NCI-H2196 treated with DMSO at 0.1 percent for 48 hours (cell line): ENCODE data around the gene COLEC12.

ENCODE experiments used
- DNase-seq: peaks from one replicate; lab custom pipeline; 2025; ENCODE audit not compliant: unreplicated experiment; lab: John Stamatoyannopoulos, UW

COLEC12 gene

DNA sequence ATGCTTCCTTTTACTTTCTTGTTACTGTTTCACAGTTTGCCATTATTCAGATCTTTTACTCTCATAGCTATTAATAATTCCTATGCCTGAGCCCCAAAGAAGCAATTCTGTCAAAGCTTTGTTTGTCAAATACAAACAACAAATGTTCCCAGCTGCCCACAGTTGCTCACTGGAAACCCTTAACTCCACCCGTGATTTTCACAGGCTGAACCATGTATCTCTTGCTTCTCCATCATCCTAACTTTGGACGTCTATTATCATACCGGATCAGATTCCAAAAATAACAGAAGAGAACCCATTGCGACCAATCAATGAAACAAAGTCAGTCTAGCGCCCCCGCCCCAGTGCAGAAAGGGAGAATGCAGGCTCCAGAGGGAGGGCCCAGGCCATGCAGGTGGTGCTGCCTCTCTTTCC, 24.2 kb downstream of the COLEC12 start:
- DNase-seq, result no peak

DNA sequence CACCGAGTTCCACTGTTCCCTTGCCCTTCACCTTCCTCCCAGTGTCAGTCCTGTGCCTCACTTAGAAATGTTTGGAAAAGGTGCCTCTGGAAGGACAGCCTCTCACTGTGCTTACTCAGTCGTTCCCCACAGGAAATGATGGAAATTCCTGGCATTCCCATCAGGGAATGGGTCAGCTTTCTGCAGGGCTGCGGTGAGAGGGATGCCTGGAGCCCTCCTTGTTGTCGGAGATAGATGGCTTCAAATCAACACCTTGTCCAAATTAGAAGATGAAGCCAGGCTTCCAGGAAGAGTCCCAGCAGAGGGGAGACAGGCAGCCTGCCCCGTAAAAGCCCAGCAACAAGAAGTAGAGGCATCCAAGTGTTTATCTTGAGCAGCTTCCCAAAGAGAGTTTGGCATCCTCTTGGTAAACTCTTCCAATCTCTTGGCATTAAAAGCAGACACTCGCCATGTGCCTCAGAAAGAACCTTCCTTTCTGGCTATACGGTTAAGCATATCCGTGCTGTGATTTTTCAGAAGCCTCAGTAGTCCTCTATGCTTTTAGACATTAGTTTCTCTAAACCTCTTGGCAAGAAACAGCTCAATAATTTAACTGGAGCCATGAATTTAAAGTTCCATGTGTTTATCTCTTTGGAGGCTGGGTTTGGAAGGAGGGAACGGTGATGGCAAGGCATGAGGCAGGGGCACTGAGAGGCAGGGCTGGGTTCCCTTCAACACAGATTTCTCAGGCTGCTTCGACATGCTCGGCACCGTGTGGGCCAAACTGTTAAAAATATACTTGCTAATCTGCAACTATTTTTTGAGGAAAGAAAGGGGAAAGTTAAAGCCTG, 25.1 kb downstream of the COLEC12 start:
- no peak for DNase-seq

DNA sequence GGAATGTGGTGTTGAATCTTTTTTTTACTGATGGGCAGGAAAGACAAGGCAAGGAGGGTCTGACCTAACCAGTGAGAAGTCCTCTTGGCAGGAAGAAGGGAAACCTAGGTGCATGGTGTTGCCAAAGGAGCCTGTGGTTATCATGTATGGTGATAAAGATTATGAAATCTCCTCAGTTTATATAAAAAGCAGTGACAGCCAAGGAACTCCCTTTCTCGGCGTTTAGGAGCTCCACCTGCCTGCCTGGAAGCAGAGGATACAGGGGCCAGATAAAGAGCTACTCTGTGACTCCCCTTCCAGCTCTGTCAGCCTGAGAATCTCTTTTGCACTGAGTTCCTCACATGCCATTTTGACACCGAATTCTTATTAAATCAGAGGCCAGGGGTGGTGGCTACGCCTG, 26.1 kb downstream of the COLEC12 start:
- no peak for DNase-seq

DNA sequence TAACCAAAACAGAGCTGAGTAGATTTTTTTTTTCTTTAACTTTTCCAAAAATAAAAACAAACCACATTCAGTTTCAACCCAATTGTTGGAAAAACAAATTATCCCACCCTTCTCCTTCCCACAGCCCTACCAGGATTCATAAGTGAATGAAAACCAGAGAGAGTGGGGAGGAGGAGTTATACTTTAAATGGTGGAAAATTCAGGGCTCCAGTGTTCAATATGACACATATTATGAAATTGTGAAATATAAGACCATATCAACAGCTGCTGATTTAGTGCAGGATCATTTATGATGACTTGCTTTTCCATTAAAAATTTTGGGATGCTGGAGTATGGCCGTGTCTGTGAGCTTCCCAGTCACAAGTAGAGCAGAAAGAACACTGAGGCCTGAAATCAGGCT, 26.7 kb downstream of the COLEC12 start:
- DNase-seq, result no peak

DNA sequence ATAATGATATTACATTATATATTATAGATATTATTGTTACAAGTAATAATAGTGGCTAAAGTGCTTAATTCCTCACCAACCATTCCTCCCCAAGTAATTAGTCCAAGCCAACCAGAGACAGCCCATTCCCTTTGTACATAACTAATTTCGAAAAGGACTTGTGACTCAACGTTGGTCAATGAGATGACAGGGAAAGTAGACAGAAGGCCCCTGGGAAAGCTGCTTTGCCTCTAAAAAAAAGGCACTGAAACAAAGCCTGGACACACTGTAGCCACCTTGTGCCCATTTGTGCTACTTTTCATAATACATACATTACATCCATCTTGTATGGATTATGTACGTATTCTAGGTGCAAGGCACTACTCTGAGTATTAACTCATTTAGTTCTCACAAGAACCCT, 28.8 kb downstream of the COLEC12 start:
- no peak for DNase-seq

DNA sequence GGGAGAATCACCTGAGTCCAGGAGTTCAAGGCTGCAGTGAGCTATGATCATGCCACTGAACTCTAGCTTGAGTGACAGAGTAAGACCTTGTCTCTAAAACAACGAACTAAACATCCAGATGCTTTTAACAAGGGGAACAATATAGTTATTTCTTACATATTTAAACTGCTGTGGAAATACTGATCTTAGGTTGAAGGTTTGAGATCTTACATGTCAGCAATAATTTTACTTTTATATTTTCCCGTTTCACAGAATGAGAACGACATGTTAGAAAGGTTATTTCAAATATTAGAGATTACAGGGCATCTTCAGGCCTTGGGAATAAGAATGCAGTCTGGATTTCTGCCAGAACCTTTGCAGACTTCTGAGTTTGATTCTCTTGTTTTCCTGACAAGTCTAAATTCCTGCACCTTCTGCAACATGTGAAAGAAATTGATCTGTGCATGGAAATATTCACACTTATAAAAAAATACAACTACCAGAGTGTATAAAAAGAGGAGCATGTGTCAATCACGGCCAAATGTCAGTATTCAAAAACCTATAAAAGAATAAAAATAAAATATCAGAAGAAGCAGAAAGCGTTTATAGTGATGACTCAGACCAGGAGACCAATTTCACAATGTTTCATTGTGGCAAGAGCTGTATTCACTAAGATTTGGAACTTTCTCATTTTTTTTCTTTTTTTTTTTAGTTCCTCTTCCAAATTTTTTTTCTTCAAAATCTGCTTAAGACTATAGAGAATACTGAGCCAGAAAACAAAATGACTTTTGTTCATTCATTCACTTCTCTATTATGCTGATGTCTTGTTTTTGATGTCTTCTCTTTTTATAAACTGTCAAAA, 29.6 kb downstream of the COLEC12 start:
- DNase-seq, result no peak

DNA sequence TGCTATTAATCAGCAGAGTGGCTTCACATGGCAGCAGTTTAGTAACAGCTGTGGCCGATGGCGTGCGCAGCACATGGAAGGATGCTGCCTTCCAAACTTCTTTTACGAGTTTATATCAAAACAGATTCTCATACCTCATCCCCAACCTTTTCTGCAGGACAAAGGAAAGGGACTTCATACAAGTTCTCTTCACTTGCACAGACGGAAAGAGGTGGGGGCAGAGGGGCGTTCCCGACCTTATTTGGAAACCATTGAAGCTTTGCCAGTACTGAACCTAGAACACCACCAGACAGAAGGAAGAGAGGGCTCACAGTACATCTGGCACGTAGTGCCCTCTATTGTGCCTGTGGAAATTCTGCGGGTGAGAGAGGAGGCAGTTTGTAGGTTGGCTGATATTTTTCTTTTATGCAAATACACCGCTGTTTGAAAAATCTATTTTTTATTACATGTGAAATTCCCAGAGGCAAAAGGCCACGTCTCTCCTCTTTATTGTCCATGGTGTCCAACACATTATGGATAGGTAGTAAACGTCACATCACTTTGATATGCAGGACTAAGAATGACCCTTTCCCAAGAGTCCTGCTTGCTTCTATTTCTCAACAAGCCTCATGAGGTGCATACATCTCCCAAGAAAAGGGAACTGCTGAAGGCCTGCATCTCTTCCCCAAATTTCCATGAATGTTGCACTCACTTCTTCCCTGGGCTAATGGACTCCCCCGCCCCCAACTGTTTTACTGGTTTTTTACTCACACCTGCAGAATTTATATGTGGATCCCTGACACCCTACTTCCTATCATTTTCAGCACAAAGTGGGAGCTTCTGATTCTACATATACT, 31.3 kb downstream of the COLEC12 start:
- no peak for DNase-seq

DNA sequence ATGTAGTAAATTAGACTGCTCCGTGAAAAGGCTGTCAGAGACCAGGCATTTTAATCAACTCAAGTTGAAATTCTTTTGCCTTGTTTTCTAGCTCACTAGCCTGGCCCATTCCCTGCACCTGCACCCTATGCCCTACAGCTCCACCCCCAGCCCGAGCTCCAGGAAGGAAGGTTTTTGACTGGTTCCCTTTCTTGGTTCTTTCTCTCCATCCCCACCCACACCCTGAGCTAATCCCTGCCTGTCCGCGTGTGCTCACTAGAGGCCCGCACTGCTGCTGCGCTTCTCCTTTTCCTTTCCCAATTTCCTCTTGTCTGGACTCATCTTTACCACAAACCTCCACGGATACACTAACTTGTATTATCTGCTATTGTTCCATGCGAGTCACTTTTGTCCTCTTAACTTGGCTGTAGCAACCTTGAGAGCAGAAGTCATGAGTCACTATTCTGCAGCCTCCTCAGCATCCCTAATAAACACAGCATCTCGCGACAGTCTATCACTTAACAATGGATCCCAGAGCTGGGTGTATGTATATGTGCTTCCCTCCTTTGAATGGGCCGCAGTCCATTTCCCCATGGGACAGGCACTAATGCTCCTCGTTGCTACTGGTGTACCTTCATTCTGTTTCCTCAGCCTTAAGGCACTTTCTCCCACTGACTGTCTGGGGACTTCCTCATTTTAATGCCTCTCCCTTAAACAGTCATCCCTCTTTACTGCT, 36.5 kb downstream of the COLEC12 start:
- no peak for DNase-seq

DNA sequence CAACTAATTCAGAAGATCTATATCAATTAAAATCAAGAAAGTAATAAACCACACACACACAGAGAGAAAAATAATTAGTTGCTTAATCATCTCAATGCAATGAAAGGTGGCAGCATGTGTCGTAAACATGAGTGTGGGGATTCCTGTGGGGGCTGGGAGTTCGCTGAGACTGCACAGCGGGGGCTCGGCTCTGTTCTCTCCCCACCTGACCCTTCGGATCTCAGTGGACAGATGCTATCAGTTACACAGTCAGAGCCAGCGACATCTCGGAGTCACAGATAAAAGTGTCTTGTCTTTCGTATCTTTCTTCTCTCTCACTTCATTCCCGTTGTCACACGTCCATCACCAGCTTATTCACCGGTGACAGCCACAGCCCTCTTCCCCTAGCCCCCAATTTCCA, 37.1 kb downstream of the COLEC12 start:
- DNase-seq, result no peak

DNA sequence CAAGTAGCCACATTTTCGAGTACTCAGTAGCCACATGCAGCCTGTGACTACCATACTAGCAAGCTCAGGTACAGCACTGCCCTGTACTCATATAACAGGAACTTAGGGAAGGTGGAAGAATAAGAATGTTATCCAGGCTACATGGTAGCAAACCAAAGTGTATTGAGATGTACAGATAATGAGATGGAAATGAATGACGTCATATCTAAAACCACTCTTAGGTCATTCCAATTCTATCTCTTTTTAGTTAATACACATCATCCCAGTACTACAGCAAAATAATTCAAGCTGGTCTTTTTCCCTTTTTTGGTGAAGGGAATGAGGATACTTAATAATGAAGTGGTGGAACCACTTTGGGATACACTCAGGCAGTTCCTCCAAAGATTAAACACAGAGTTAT, 38.7 kb downstream of the COLEC12 start:
- no peak for DNase-seq

DNA sequence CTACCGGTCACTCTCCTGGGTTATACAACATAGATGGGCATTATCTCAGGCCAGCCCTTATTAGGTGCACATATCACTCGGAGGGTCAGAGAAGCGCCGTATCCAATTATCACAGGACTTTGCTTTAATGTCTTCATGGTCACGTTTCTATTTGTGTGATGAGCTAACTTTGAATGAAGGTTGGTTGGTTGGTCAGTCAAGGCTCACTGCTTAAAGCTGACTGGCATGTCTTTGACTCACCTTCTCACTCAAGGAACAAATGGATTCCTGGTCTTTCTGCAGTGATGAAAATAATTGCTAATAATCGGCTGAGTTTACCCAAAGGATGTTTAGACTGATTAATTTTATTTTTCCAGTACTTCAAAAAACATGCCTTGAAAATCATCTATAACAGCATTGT, 39.7 kb downstream of the COLEC12 start:
- no peak for DNase-seq

DNA sequence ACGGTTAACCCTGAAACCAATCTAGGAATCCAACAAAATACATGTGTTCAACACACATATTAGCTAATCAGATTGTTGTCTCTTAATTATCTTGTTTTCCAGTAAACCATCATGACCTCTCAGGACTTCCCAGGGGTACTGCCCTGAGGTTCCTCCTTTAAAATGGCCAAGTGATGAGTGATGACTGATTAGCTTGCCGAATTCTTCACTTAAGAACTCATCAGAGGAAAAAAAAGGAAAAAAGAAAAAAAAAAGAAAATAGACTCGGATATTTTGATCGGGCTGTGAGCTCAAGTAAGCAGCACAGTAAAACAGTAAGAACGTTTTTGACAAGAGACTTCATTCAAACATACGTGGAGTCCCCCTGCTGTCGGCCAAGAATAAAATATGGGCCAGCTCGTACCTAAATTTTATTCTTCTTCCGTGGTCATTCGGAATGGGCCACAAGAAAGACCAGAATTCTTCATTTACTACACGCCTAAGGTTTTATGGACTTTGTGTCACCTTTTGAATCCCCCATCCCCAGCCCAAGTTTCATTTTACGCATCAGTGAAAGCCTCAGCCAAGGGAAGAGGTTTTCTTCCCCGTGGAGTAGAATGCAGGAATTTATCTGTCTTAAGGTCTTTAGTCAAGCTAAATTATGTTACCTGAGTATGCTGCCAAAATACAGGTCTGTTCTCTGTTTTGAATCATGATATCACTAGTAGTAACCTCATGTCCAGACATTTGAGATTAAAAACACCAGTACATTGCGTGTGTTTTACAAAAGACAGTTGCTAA, 40.5 kb downstream of the COLEC12 start:
- no peak for DNase-seq

DNA sequence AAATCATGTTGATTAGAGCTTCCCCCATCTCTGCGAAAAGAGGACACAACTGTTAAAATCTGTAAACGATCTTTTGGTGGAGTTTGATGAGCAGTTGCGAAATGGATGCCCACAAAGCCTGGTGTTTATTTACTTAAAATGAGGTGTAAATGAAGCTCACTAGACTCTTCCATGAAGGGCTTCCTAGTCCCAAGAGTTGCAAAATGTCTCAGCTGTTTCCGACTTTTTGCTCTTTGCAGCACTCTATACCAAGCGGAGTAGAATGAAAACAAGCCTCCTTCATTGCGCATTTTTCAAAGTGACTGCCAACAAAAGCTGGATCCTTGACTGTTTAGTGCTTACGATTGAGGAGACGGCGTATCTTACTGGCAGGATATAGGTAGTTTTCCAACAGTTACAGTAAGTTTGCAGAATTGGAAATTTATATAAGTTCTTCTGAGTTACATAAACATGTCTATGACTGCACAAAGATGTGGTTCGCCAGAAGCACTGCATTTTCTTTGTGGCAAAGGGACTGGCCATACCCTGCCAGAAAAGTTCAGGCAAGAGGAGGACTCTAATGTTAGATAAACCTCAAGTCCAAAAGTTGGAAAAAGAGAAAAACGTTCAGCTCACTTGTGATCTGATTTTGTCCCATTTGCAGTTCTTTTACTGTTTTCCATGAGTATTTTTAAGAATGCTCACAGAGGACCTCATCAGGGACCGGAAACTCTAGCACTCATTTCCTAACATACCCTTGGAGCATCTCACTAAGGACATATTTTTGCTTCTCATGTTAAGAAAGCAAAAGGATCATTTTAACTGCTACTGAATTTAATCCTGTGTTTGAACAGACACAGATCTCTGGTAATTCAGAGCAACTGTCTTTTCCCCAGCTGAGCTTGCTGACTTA, 42.7 kb downstream of the COLEC12 start:
- DNase-seq, result no peak

DNA sequence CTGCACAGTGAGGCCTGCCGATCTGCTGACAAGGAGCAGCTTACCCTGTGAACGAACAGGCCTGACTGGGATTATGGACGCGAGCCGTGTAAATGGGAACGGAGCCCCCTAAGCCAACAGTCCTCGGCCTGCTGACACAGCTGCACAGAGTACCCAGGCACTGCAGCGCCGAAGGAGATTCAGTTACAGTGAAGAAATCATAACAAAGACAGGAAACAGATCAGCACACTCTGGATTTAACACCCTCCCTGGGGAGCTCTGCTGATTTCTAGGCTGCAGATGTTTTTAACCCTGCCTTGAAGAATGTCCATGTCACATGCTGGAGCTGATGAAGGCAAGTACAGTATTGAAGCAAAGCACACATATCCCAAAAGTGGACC, 43.4 kb downstream of the COLEC12 start:
- DNase-seq, result no peak

DNA sequence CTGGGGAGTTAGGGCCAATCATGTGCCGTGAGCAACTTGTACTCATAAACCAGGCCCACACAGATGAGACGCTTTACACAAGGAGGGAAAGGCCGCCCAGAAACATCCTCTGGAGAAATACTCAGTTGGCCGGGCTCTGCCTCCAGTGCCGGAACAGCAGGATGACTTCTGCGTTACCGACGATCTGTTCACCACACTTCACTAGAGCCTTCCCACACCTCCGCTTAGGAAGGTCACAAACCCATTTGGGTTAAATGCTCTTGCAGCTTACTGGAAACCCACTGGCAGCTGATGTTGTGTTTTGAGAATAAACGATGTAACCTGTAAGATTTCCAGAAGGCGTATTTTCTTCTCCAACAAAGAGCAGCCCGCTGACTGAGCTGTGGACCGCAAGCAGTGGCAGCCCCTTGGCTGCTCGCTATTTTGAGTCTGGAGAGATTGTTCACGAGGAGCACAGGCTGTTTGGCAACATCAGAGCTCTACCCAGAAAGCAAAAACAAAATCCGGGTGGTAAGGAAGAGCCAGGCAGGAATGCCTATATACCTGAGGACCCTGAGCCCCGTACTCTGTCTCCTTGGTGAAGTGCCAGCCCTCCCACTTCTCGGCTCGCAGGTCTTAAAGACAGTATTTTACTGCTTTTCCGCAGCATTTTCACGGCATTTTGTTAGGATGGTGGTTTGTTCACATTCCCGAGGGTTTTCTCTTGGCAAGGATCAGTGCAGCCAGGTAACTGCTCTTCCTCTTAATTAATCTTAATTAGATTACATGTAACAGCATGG, 44.0 kb downstream of the COLEC12 start:
- DNase-seq, result no peak

DNA sequence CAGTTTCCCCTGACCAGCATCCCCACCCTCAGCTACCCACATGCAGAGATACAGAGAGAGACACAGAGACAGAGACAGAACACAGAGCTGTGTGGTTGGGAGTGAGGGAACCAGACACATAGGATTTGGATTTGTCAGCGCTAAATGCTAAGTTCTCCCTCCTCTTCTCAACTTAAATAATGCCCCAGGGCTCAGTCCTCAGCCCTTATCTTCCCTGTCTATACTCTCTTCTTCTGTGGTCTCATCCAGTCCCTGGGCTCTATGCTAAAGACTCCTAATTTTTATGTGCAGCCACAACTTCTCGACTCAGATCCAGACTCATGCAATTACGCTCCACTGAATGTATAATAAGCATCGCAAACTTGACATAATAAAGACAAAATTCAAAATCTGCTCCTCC, 47.1 kb downstream of the COLEC12 start:
- DNase-seq, result no peak

DNA sequence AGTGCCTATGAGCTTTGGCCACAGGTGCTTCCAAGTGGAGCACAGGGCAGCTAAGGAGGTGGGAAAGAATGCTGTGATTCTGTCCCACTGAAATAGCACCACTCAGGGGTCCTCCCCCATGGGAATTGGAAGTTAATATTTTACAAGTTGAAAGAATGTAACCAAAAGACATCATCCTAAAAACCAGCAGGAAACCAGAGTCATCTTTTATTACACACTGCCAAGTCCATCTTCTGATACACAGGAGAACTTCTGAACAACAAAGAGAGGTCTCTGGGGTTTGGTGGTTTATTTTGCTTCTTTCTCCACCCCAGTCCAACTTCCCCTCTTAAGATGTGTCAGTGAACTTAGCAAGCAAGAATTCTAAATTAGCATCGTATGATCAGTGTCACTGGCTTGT, 47.7 kb downstream of the COLEC12 start:
- no peak for DNase-seq

DNA sequence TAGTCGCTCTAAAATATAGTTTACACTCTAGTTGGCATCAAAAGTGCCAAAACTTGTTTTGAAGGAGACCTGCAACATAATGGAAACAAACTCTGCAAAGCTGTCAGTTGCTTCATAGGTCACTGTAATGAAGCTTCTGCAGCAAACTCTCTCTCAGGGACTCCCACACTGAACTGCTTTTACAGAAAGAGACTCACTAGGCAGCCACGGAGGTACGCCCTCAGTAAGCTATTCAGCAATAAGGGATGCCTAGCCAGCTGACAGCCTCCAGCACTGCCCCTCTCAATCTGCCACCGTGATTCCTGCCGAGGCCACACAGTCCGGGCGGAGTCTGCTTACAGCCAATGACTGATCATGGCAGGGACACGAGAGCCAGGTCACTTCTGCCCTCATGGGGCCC, 51.1 kb downstream of the COLEC12 start:
- DNase-seq, result no peak
